Brain microvascular endothelial cell (primary cell): Measurements from ENCODE around the gene OPRM1.
A peak's percentile ranks its signal among the peaks of the same experiment; 100 is the strongest.

Source experiments
- DNase-seq: peaks from one replicate; pipeline ENCODE4 v3.0.0-alpha.2; 2020
- H3K27ac ChIP-seq: fragments of 250-450 bp; sonication (Bioruptor Pico); 2 replicates; pipeline ENCODE4 v1.5.1; 2020; ENCODE audit warnings: mild to moderate bottlenecking, moderate library complexity
- H3K27me3 ChIP-seq: fragments of 250-450 bp; sonication (Bioruptor Pico); replicated peaks from 2 replicates; pipeline ENCODE4 v1.5.1; 2020; ENCODE audit warnings: mild to moderate bottlenecking
- H3K36me3 ChIP-seq: fragments of 250-450 bp; sonication (Bioruptor Pico); replicated peaks from 2 replicates; pipeline ENCODE4 v1.5.1; 2020; ENCODE audit warnings: mild to moderate bottlenecking
- H3K4me3 ChIP-seq: 2 replicates; pipeline ENCODE4 v1.5.1; 2011; ENCODE audit warnings: low read depth, mild to moderate bottlenecking, control low read depth, low read length, moderate library complexity
- CTCF ChIP-seq: IDR thresholded peaks from 2 replicates; pipeline ENCODE4 v1.5.1; 2011; ENCODE audit warnings: low read depth, mild to moderate bottlenecking, moderate library complexity, low read length, control low read depth, inconsistent platforms; ENCODE audit errors: missing control alignments
- in situ Hi-C: cut with HindIII; loops from 2 replicates; pipeline ENCODE4 v1.10.0; 2017; ENCODE audit warnings: low sequenced_read_pairs, low pct_ligation_motif_present

The OPRM1 gene

DNA sequence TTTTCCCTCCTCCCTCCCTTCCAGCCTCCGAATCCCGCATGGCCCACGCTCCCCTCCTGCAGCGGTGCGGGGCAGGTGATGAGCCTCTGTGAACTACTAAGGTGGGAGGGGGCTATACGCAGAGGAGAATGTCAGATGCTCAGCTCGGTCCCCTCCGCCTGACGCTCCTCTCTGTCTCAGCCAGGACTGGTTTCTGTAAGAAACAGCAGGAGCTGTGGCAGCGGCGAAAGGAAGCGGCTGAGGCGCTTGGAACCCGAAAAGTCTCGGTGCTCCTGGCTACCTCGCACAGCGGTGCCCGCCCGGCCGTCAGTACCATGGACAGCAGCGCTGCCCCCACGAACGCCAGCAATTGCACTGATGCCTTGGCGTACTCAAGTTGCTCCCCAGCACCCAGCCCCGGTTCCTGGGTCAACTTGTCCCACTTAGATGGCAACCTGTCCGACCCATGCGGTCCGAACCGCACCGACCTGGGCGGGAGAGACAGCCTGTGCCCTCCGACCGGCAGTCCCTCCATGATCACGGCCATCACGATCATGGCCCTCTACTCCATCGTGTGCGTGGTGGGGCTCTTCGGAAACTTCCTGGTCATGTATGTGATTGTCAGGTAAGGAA is at the start of gene OPRM1:
Gene OPRM1 (plus strand): TSS at position 10 of the 612 bp plus-strand sequence. CDS start 305 bp downstream, at position 315.
- DNase-seq = peak; percentile 38
- no peak for TF ChIP-seq CTCF
- H3K27ac ChIP-seq = no peak within 1 kb of the TSS
- H3K27me3 ChIP-seq = no peaks in the 10 kb centered on the region
- H3K36me3 ChIP-seq = no peaks in the 10 kb centered on the region
- in situ Hi-C loops = no loop called here
- H3K4me3 ChIP-seq = no peak within 1 kb of the TSS

GRCh38 chr6:153989989-153990388 is 49.1 kb upstream of the OPRM1 start:
- in situ Hi-C loops = no loop called here
- Histone ChIP-seq H3K27me3 (no peaks in the 10 kb centered on the region), H3K4me3 (no peak overlapping the region), H3K36me3 (no peaks in the 10 kb centered on the region), H3K27ac (no peak overlapping the region)
- TF ChIP-seq CTCF = no peak
- DNase-seq = no peak

DNA sequence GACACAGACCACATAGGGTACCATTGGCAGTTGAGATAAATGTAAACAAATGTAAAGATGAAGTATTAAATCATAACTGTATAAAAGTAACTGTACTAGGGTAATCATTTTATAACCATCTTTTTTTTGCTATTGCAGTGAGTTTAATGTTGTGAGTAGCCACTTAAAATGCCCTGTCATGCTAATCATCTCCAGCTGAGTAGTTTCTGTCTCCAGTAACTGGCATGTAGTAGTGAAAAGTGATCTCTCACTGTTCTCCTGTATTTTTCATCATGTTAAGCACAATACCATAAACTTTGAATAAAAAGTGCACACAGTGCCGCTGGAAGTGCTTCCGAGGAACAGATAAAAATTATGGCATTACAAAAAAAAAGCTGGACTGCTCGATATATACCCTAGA is 45.0 kb upstream of the OPRM1 start:
- Histone ChIP-seq H3K36me3 (no peaks in the 10 kb centered on the region), H3K27me3 (no peaks in the 10 kb centered on the region), H3K27ac (no peak overlapping the region), H3K4me3 (no peak overlapping the region)
- in situ Hi-C loops = no loop called here
- TF ChIP-seq CTCF = no peak
- no peak for DNase-seq

- no peak for TF ChIP-seq CTCF
- Histone ChIP-seq H3K27ac (no peak overlapping the region), H3K36me3 (no peaks in the 10 kb centered on the region), H3K4me3 (no peak overlapping the region), H3K27me3 (no peaks in the 10 kb centered on the region)
- DNase-seq = no peak
- in situ Hi-C loops = no loop called here
Observed at GRCh38 chr6:153994811-153995210, 44.2 kb upstream of the OPRM1 start.

DNA sequence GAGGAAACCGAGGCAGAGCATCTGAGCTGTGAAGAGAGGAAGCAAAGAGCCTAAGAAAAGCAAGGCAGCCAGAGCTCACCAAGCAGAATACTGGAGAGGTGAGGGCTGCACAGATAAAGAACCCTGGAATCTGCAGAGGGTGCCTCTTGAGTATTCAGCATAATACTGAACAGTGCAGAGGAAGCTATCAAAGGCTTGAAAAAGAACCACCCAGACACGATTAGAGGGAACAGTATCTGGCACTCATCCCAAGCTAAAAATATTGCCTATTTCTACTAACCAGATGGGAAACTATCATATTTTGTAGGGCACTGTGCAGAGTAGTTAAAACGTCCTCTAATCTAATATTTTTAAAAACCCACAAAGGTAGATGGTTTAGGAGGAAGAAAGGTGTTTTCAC is 41.8 kb upstream of the OPRM1 start:
- no peak for TF ChIP-seq CTCF

More for the DNA sequence above, 41.8 kb upstream of the OPRM1 start:
- no peak for DNase-seq
- H3K4me3 ChIP-seq = no peak overlapping the region
- in situ Hi-C loops = no loop called here
- H3K36me3 ChIP-seq = no peaks in the 10 kb centered on the region
- no peak overlapping the region for H3K27ac ChIP-seq
- H3K27me3 ChIP-seq = no peaks in the 10 kb centered on the region
